ENCODE results near the gene CACNG3. TPM values are rescaled to one million over a fixed set of nuclear protein-coding genes. Genes with fewer than 3 reads are reported as not detected.

Gene CACNG3
- total RNA-seq, 1 donor from 2014 or later = not detected

- H3K4me1 Mint-ChIP-seq (ENCODE audit: unreplicated experiment) = no peaks in the 10 kb centered on the region
- H3K4me3 Mint-ChIP-seq (ENCODE audit: unreplicated experiment) = no peak overlapping the region
- H3K36me3 Mint-ChIP-seq (ENCODE audit: unreplicated experiment) = no peaks in the 10 kb centered on the region
- H3K27ac Mint-ChIP-seq (ENCODE audit: unreplicated experiment) = no peak overlapping the region
- H3K9me3 Mint-ChIP-seq (ENCODE audit: unreplicated experiment) = no peaks in the 10 kb centered on the region
- H3K27me3 Mint-ChIP-seq (ENCODE audit: unreplicated experiment) = no peaks in the 10 kb centered on the region
- DNase-seq (ENCODE audit: extremely low spot score, unreplicated experiment) = no peak
- no peak for TF ChIP-seq CTCF (IDR thresholded peaks at IDR 0.05)
Observed at GRCh38 chr16:24358117-24358516, 102.0 kb downstream of the CACNG3 start.

GRCh38 chr16:24359490-24359889 lies 103.4 kb downstream of the CACNG3 start:
- H3K27ac Mint-ChIP-seq (ENCODE audit: unreplicated experiment) = no peak overlapping the region
- no peak for DNase-seq (ENCODE audit: extremely low spot score, unreplicated experiment)
- no peaks in the 10 kb centered on the region for H3K36me3 Mint-ChIP-seq (ENCODE audit: unreplicated experiment)
- H3K4me3 Mint-ChIP-seq (ENCODE audit: unreplicated experiment) = no peak overlapping the region
- no peaks in the 10 kb centered on the region for H3K27me3 Mint-ChIP-seq (ENCODE audit: unreplicated experiment)
- H3K9me3 Mint-ChIP-seq (ENCODE audit: unreplicated experiment) = no peaks in the 10 kb centered on the region
- no peaks in the 10 kb centered on the region for H3K4me1 Mint-ChIP-seq (ENCODE audit: unreplicated experiment)
- no peak for TF ChIP-seq CTCF (IDR thresholded peaks at IDR 0.05)

GRCh38 chr16:24360936-24361335 lies 104.8 kb downstream of the CACNG3 start:
- no peak overlapping the region for H3K4me3 Mint-ChIP-seq (ENCODE audit: unreplicated experiment)
- no peaks in the 10 kb centered on the region for H3K9me3 Mint-ChIP-seq (ENCODE audit: unreplicated experiment)
- no peak for TF ChIP-seq CTCF (IDR thresholded peaks at IDR 0.05)
- DNase-seq (ENCODE audit: extremely low spot score, unreplicated experiment) = no peak
- no peaks in the 10 kb centered on the region for H3K27me3 Mint-ChIP-seq (ENCODE audit: unreplicated experiment)
- no peak overlapping the region for H3K27ac Mint-ChIP-seq (ENCODE audit: unreplicated experiment)
- no peaks in the 10 kb centered on the region for H3K4me1 Mint-ChIP-seq (ENCODE audit: unreplicated experiment)
- H3K36me3 Mint-ChIP-seq (ENCODE audit: unreplicated experiment) = no peaks in the 10 kb centered on the region

- no peak overlapping the region for H3K27ac Mint-ChIP-seq (ENCODE audit: unreplicated experiment)
- no peaks in the 10 kb centered on the region for H3K4me1 Mint-ChIP-seq (ENCODE audit: unreplicated experiment)
- H3K9me3 Mint-ChIP-seq (ENCODE audit: unreplicated experiment) = no peaks in the 10 kb centered on the region
- no peak for TF ChIP-seq CTCF (IDR thresholded peaks at IDR 0.05)
- DNase-seq (ENCODE audit: extremely low spot score, unreplicated experiment) = no peak
- H3K36me3 Mint-ChIP-seq (ENCODE audit: unreplicated experiment) = no peaks in the 10 kb centered on the region
- H3K27me3 Mint-ChIP-seq (ENCODE audit: unreplicated experiment) = no peaks in the 10 kb centered on the region
- no peak overlapping the region for H3K4me3 Mint-ChIP-seq (ENCODE audit: unreplicated experiment)
Observed at GRCh38 chr16:24364596-24364995, 108.5 kb downstream of the CACNG3 start.

- no peak for TF ChIP-seq CTCF (IDR thresholded peaks at IDR 0.05)
- Mint-ChIP-seq H3K9me3 (ENCODE audit: unreplicated experiment) (no peaks in the 10 kb centered on the region), H3K27ac (ENCODE audit: unreplicated experiment) (no peak overlapping the region), H3K4me1 (ENCODE audit: unreplicated experiment) (no peaks in the 10 kb centered on the region), H3K4me3 (ENCODE audit: unreplicated experiment) (no peak overlapping the region), H3K27me3 (ENCODE audit: unreplicated experiment) (no peaks in the 10 kb centered on the region), H3K36me3 (ENCODE audit: unreplicated experiment) (no peaks in the 10 kb centered on the region)
- DNase-seq (ENCODE audit: extremely low spot score, unreplicated experiment) = no peak
Observed at GRCh38 chr16:24367186-24367710, 111.1 kb downstream of the CACNG3 start.

Data from osteocyte (in vitro differentiated cells).